WI38 (cell line): Measurements from ENCODE around the gene EPB41.

Experiments used
- H3K4me3 ChIP-seq: 2 replicates; pipeline ENCODE4 v1.5.1; 2011; ENCODE audit warnings: low read depth, mild to moderate bottlenecking, control low read depth, low read length
- TF ChIP-seq, protein P1 (sequence below): IDR thresholded peaks from 2 replicates; pipeline ENCODE4 v1.5.1; 2012; ENCODE audit warnings: low read depth, mild to moderate bottlenecking, control low read depth, low read length

The EPB41 gene

DNA sequence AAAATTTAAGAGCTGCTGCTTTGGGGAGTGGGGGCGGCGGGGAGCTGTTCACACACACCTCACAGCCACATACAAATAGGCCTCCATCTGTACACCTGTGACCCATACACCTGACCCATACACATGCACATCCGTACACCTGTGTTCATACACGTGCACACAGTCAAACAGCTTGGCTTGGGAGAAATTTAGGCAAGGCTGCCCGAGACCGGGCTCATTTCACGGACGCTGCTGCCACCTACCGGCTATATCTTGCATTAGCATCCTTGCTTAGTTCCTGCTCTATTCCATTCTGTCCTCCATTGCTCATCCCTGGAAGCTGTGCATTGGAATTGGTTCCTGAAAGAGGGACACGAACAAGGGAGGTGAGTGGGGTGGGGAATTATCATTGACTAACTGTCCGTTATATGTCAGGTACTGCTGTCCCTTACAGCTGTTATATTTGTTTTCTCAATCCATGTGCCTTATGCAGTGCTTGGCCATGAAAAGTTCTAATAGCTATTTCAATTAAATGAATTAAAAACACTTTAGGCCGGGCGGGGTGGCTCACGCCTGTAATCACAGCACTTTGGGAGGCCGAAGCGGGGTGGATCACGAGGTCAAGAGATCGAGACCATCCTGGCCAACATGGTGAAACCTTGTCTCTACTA lies 37.1 kb upstream of the EPB41 start:
- no peak overlapping the region for H3K4me3 ChIP-seq
- TF ChIP-seq, protein P1, sequence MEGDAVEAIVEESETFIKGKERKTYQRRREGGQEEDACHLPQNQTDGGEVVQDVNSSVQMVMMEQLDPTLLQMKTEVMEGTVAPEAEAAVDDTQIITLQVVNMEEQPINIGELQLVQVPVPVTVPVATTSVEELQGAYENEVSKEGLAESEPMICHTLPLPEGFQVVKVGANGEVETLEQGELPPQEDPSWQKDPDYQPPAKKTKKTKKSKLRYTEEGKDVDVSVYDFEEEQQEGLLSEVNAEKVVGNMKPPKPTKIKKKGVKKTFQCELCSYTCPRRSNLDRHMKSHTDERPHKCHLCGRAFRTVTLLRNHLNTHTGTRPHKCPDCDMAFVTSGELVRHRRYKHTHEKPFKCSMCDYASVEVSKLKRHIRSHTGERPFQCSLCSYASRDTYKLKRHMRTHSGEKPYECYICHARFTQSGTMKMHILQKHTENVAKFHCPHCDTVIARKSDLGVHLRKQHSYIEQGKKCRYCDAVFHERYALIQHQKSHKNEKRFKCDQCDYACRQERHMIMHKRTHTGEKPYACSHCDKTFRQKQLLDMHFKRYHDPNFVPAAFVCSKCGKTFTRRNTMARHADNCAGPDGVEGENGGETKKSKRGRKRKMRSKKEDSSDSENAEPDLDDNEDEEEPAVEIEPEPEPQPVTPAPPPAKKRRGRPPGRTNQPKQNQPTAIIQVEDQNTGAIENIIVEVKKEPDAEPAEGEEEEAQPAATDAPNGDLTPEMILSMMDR = peak; percentile 75

DNA sequence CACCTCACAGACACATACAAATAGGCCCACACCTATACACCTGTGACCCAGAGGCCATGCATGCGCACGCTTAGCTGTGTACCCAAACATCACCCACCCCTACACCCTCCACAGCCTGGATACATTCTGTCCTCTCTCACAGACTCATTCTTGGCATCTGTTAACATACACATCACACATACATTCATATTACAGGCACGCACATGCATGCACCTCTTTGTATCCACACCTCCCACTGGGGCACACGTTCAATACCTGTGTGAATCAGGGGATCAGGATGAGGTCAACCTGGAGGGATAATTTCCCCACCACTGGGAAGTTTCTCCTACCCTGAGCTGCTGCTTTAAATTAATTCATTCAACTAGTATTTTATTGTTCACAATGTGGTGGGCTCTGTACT lies 35.6 kb upstream of the EPB41 start:
- H3K4me3 ChIP-seq = no peak overlapping the region
- TF ChIP-seq, protein P1 = no peak

DNA sequence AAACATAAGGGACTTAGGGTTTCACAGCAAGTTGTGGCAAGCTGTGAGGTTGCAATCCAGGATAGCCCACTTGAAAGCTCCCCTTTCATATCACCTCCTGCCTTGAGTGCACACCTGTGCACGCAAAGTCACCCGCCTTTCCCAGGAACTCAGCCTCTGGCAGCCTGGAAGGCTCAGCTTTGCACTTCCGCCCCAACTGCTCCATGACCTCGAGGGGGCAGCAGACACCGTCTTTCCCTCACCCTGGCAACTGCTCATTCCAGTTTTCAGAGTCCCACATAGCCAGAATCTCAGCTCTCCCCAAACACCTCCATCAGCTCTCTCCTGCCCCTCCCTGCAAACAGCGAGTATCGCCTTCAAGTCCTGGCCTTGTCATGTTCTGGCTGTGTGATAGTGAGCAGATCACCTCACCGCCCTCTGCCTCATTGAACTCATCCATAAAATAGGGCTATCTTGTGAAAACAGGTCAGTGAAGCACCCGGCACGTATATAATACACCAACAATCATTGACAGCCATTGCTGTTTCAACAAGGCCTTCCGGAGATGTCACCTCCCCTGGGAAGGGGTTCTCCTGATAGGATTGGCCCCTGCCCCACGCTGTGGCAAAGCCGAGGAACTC lies 32.2 kb upstream of the EPB41 start:
- H3K4me3 ChIP-seq = no peak overlapping the region
- TF ChIP-seq, protein P1 = peak; percentile 87

DNA sequence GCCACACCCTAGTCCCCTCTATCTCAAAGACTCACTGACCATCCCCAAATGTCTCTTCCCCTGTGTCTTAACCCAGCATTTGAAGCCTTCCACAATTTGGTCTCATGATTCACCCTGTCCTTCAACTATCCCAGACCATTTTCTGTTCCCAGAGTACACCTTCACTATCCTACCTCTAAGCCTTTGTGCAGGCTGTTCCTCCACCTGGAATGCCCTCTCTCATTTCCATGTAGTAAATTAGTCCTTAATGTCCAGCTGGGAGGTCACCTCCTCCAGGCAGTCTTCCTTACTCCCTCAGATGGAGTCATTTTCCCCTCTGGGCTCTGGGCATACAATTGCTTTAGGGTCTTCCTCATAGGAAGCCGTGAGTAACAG lies 31.1 kb upstream of the EPB41 start:
- no peak overlapping the region for H3K4me3 ChIP-seq
- TF ChIP-seq, protein P1 = no peak

DNA sequence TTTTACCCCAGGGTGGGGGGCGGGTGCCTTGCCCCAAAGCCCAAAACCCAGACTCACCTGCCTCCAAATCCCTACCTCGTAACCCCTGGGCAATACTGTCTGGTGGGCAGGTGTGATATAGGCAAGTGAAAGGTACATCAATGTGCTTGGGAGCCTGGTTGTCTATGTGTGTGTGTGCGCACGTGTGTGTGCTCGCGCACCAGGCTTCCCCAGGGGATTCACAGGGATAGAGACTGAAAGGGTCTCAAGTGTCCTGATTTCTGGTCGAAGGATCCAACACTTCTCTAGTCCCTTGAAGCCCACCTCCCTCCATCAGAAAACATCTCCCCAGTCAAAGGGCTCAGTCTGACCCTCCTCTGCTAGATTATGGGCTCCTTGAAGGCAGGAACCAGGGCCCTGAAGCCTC lies 28.9 kb upstream of the EPB41 start:
- TF ChIP-seq, protein P1 = no peak
- no peak overlapping the region for H3K4me3 ChIP-seq

DNA sequence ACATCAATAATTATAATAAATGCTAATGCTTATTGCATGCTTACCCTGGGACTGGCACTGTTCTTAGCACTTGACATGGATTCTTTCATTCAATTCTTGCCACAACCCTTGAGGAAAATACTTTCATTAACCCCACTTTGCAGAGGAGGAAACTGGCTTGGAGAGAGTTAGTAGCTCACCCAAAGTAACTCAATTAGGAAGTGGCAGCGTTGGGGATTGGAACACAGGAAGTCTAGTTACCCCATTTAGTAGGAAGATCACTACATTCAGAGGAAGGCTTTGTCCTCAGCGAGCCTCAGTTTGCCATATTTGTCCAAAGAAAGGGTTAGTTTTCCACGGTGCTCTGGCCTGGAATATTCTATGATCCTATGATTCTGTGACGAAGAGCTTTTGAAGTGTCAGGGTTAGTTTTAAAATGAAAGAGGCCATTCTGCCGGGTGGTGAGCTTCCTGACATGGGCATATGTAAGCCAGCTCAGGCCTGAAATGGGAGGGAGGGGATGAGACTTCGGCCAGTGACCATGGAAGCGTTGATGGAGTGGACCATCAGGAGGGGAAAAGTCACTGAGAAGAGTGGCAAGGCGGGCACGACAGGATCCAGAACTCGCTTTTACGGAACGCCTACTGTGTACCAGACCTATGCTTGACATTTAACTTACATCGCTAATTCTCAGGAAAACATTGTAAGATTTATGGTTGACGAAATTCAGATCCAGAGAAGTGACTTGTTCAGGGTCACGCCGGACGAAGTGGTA lies 28.2 kb upstream of the EPB41 start:
- no peak overlapping the region for H3K4me3 ChIP-seq
- TF ChIP-seq, protein P1 = no peak
